ENCODE data around the gene JARID2. TPM values are rescaled to one million over a fixed set of nuclear protein-coding genes. Genes with fewer than 3 reads are reported as not detected.

Gene JARID2
- total and polyA plus RNA-seq, 9 of the 15 experiments (the other 6 are each of a cell fraction or from before 2014, with no cell fraction given) = 5.0 to 29.0 (median 15.6) TPM

DNA sequence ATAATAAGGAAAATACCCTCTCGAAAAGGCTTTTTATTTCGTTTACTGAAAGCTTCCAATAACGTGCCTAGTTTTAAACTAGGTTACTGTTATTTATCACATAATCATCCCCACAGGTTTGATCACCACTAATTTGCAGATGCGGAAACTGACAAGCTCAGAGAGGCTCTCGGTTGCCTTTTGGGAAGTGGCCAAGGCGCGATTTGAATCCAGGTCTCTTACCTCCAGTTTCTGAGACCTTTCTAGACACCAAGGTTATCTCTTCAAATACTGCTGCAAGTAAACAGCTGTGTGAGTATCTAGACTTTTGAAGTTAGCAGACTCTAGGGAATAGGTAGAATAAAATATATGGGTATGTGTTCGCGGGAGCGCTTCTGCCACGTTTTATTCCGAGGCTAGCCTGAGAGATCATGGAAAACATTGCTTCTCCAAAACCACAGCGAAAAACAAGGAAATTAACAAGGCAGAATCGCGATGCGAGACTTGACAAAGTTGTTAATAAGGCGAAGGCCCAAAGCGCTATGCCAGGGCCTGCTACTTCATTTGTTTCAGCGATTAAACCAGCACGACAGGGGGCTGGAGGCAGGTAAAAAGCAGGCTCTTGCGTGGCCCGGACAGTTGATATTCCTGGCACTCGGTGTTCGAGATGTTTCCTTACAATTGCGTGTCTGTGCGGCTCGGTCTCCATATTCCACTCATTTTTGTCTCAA is 1.8 kb upstream of the JARID2 start (continued):
- 0 out of 2 replicates have a peak, but pooled peaks have one; percentile 10 for TF ChIP-seq FOXM1 (IDR thresholded peaks at IDR 0.05; ENCODE audit: low read depth)
- TF ChIP-seq FOXM1 (CRISPR knock-in tag; IDR thresholded peaks at IDR 0.05; ENCODE audit: low read depth) = no peak
- no peak; a peak in 1 of 4 replicates for TF ChIP-seq SIN3A (IDR thresholded peaks at IDR 0.05; ENCODE audit: borderline replicate concordance in 2 of 2, control insufficient read depth in 1 of 2, low read depth in 2 of 2, low read length in 2 of 2)
- 0 out of 2 replicates have a peak, but pooled peaks have one; percentile 22 for TF ChIP-seq NCOR1 (IDR thresholded peaks at IDR 0.05)
- peak; percentile 20; the same call in 1 of the 2 replicates for TF ChIP-seq BHLHE40 (IDR thresholded peaks at IDR 0.05; ENCODE audit: low read length)
- TF ChIP-seq GABPB1 (CRISPR knock-in tag; IDR thresholded peaks at IDR 0.05) = no peak
- 0 out of 4 replicates have a peak, but pooled peaks of 1 of the 2 experiments have one; percentile 32 for TF ChIP-seq HDAC1 (IDR thresholded peaks at IDR 0.05)
- peak; percentile 68; the same call in 1 of the 2 replicates for TF ChIP-seq CHD2 (IDR thresholded peaks at IDR 0.05; ENCODE audit: low read depth, low read length)
- 0 out of 2 replicates have a peak, but pooled peaks have one; percentile 68 for TF ChIP-seq THRAP3 (IDR thresholded peaks at IDR 0.05; ENCODE audit: borderline replicate concordance)
- peak; percentile 24 for TF ChIP-seq EP400 (IDR thresholded peaks at IDR 0.05)
- TF ChIP-seq, protein P1, sequence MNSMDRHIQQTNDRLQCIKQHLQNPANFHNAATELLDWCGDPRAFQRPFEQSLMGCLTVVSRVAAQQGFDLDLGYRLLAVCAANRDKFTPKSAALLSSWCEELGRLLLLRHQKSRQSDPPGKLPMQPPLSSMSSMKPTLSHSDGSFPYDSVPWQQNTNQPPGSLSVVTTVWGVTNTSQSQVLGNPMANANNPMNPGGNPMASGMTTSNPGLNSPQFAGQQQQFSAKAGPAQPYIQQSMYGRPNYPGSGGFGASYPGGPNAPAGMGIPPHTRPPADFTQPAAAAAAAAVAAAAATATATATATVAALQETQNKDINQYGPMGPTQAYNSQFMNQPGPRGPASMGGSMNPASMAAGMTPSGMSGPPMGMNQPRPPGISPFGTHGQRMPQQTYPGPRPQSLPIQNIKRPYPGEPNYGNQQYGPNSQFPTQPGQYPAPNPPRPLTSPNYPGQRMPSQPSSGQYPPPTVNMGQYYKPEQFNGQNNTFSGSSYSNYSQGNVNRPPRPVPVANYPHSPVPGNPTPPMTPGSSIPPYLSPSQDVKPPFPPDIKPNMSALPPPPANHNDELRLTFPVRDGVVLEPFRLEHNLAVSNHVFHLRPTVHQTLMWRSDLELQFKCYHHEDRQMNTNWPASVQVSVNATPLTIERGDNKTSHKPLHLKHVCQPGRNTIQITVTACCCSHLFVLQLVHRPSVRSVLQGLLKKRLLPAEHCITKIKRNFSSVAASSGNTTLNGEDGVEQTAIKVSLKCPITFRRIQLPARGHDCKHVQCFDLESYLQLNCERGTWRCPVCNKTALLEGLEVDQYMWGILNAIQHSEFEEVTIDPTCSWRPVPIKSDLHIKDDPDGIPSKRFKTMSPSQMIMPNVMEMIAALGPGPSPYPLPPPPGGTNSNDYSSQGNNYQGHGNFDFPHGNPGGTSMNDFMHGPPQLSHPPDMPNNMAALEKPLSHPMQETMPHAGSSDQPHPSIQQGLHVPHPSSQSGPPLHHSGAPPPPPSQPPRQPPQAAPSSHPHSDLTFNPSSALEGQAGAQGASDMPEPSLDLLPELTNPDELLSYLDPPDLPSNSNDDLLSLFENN (IDR thresholded peaks at IDR 0.05; ENCODE audit: low read depth in 2 of 2, low read length in 2 of 2) = 0 out of 4 replicates have a peak, but pooled peaks of 1 of the 2 experiments have one; percentile 36
- 0 out of 2 replicates have a peak, but pooled peaks have one; percentile 32 for TF ChIP-seq ARID1B (IDR thresholded peaks at IDR 0.05)
- peak; percentile 65 for TF ChIP-seq DACH1 (IDR thresholded peaks at IDR 0.05; ENCODE audit: partially characterized antibody)
- 0 out of 4 replicates have a peak, but pooled peaks of 1 of the 2 experiments have one; percentile 16 for TF ChIP-seq RCOR1 (IDR thresholded peaks at IDR 0.05; ENCODE audit: borderline replicate concordance in 1 of 2, low read depth in 2 of 2, low read length in 2 of 2)
- TF ChIP-seq KDM1A (IDR thresholded peaks at IDR 0.05) = peak; percentile 56 to 68; a peak in 3 of 4 replicates
- TF ChIP-seq DMBX1 (CRISPR knock-in tag; IDR thresholded peaks at IDR 0.05; ENCODE audit: borderline replicate concordance) = peak; percentile 49; the same call in 1 of the 2 replicates
- peak; percentile 54; the same call in 1 of the 2 replicates for TF ChIP-seq ZFX (CRISPR knock-in tag; IDR thresholded peaks at IDR 0.05)
- TF ChIP-seq DPF2 (IDR thresholded peaks at IDR 0.05) = 0 out of 2 replicates have a peak, but pooled peaks have one; percentile 27

Data from K562 (cell line).